ENCODE data around the gene DLGAP1.

Gene DLGAP1

DNA sequence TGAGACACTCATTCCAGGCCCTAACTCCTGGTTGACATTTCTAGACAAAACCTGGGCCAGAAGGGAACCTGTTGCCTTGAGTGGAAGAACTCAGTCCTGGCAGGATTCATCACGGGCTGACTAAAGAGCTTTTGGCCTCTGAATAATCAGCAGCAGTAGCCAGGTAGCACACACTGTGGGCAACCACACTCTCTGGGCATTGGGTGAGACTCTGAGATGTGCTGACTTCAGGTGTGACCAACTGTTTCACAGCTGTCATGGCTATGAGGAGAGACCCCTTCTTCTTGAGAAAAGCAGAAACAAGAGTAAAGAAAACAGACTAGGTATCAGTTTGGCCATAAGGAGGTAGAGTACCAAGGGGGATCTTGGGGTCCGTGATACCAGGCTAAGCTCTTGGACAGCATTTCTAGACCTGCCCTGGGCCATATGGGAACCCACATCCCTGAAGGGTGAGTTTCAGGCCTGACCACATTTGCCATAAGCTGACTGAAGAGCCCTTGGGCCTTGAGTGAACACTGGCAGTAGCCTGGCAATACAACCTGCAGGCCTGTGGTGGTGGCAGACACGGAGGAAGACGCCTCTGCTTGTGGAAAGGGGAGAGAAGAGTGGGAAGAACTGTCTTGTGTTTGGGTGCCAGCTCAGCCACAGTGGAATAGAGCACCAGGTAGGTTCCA lies 230.9 kb downstream of the DLGAP1 start:
- TF ChIP-seq, protein P1, sequence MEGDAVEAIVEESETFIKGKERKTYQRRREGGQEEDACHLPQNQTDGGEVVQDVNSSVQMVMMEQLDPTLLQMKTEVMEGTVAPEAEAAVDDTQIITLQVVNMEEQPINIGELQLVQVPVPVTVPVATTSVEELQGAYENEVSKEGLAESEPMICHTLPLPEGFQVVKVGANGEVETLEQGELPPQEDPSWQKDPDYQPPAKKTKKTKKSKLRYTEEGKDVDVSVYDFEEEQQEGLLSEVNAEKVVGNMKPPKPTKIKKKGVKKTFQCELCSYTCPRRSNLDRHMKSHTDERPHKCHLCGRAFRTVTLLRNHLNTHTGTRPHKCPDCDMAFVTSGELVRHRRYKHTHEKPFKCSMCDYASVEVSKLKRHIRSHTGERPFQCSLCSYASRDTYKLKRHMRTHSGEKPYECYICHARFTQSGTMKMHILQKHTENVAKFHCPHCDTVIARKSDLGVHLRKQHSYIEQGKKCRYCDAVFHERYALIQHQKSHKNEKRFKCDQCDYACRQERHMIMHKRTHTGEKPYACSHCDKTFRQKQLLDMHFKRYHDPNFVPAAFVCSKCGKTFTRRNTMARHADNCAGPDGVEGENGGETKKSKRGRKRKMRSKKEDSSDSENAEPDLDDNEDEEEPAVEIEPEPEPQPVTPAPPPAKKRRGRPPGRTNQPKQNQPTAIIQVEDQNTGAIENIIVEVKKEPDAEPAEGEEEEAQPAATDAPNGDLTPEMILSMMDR (IDR thresholded peaks at IDR 0.05; ENCODE audit: extremely low read depth, insufficient read depth, missing control alignments): no peak
- in situ Hi-C loops (cut with MboI; ENCODE audit: low pct_unique_long_range_greater_than_20kb, low sequenced_read_pairs, unreplicated experiment): no loop called here
- no peak for DNase-seq (ENCODE audit: low spot score)

DNA sequence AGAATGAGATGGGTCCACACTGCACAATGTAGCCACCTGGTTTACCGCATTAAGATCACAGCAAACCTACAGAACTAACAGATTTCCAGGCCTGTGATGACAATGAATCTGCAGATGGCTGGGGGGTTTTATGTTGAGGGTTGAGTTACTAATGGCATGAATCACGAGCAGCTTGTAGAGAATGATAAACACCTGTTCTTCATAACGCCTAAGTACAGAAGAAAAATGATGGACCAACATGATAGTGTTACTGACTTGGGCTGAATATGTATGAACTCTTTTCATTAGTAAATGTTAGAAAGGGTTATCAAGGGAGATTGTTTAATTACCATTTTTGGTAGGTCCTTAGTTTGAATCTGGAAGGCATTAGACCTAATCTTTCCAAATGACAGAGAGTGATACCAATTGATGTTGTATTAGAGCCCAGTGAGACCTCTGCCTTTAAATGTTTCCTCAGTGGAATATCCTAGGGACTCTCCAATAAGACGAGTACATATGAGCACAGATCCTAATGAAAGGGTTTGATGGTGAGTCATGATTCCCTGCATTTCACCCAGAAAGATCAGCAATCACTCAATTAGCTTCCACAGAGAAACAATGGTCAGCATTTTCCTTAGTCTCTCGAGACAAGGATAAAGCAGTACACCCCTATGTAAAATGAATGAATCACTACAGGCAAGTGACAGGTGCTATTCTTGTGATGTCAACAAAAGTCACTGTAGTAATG lies 243.8 kb downstream of the DLGAP1 start:
- TF ChIP-seq, protein P1 (IDR thresholded peaks at IDR 0.05; ENCODE audit: extremely low read depth, insufficient read depth, missing control alignments): no peak
- DNase-seq (ENCODE audit: low spot score): no peak
- in situ Hi-C loops (cut with MboI; ENCODE audit: low pct_unique_long_range_greater_than_20kb, low sequenced_read_pairs, unreplicated experiment): no loop called here

DNA sequence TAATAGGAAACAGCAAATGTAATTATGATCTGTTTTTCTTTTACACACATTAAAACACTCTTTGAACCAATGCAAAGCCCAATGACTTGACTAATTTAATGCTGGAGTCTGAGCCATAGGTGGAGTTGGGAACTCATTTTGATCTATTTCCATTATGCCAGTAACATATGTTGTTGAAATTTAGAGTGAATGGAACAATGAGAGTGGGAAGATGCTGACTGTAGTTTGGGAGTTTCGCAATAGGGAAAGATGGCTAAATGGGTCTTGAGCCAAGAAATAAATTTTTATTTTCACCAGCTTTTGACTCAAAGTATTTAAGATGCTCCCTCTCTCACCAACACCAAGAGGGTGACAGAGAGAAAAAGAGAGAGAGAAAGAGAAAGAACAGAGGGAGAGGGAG lies 246.7 kb downstream of the DLGAP1 start:
- in situ Hi-C loops (cut with MboI; ENCODE audit: low pct_unique_long_range_greater_than_20kb, low sequenced_read_pairs, unreplicated experiment): no loop called here
- TF ChIP-seq, protein P1 (IDR thresholded peaks at IDR 0.05; ENCODE audit: extremely low read depth, insufficient read depth, missing control alignments): no peak
- DNase-seq (ENCODE audit: low spot score): no peak

DNA sequence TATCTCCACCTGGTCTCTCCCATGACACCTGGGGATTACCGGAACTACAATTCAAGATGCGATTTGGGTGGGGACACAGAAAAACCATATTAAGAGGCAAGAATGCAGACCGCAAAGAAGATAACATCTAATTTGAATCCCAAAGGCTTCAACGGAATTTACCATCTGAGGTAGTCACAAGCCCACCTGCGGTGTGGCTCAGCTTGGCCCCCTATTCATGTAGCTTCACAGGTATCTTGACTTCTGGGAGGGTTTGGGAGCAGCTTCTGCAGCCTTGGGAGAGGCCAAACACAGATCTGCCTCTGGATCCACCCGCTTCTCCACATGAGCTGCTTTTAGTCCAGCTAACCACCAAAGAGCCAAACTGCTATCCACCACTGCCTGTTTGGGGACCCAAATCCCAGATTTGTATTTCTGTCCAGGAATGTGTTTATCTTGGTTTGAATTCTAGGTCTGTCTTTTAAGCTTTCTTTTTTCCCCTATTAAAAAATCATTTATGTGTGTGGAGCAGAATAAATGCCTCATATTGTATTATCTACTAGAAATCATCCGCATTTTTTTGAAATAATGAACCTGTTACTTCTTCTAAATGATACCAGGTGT lies 247.6 kb downstream of the DLGAP1 start:
- TF ChIP-seq, protein P1 (IDR thresholded peaks at IDR 0.05; ENCODE audit: extremely low read depth, insufficient read depth, missing control alignments): no peak
- DNase-seq (ENCODE audit: low spot score): no peak
- in situ Hi-C loops (cut with MboI; ENCODE audit: low pct_unique_long_range_greater_than_20kb, low sequenced_read_pairs, unreplicated experiment): no loop called here

DNA sequence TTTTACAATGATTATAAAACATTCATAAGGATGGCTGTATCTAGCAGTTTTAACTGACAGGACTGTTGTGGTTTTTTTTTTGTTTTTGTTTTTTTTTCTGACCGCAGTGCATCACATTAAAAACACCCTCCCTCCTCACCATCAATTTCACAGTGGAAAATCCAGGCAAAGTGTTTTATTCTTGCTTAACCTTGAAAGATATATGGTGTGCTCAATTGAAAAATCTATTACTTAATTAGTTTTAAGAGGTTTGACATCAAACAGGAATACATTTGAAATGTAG lies 250.7 kb downstream of the DLGAP1 start:
- DNase-seq (ENCODE audit: low spot score): no peak
- in situ Hi-C loops (cut with MboI; ENCODE audit: low pct_unique_long_range_greater_than_20kb, low sequenced_read_pairs, unreplicated experiment): no loop called here
- TF ChIP-seq, protein P1 (IDR thresholded peaks at IDR 0.05; ENCODE audit: extremely low read depth, insufficient read depth, missing control alignments): no peak

DNA sequence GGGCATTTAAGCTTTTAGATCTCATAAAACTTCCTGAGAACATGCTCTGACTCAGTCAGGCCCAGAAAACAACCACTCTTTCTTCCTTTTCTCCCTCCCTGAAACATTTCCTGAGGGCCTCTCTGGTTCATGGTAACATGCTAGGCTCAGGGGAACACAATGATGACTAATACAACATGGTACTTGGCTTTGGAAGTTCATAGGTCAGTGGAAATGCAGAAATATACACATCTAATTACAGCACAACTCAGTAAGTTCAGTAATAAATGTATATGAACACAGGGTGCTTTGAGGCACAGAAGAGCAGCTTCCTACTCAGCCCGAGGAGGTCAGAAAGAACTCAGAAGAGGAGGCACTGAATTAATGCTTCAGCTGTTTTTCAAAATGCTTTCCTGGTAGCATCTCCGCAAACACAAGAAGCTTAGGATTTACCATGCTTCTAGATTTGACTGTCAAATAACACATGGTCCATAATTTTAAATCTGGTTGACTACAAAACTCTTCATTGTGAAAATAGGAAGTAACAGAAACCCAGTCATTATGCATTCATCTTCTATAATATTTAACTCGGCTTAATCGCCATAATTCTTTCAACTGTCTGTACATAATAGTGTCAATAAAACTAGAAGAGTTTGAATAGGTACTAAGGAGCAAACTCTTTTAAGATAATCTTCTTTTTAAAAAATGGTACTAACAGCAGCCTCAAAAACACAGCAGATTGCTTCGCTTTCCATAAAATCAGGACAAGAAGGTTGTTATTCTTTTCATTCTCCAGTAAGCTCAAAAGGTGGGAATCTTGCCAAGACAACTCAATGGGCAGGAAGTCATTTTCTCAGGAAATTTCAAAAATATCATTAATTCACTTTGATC lies 251.3 kb downstream of the DLGAP1 start:
- DNase-seq (ENCODE audit: low spot score): no peak
- in situ Hi-C loops (cut with MboI; ENCODE audit: low pct_unique_long_range_greater_than_20kb, low sequenced_read_pairs, unreplicated experiment): no loop called here
- TF ChIP-seq, protein P1 (IDR thresholded peaks at IDR 0.05; ENCODE audit: extremely low read depth, insufficient read depth, missing control alignments): no peak

Measured in GM13977 (cell line).